Measurements from ENCODE around the gene RPL35.

The RPL35 gene

GRCh38 chr9:124829334-124829669 lies 32.5 kb downstream of the RPL35 start:
- no peaks in the 10 kb centered on the region for H3K27me3 Mint-ChIP-seq (ENCODE audit: low read depth)
- no peaks in the 10 kb centered on the region for H3K9me3 Mint-ChIP-seq
- H3K27ac Mint-ChIP-seq, result no peak overlapping the region
- H3K4me3 Mint-ChIP-seq, result no peak overlapping the region
- H3K36me3 Mint-ChIP-seq (ENCODE audit: low read depth), result no peaks in the 10 kb centered on the region
- H3K4me1 Mint-ChIP-seq (ENCODE audit: low read depth), result no peaks in the 10 kb centered on the region

- Mint-ChIP-seq H3K27ac (no peak overlapping the region), H3K4me1 (ENCODE audit: low read depth) (no peaks in the 10 kb centered on the region), H3K27me3 (ENCODE audit: low read depth) (no peaks in the 10 kb centered on the region), H3K4me3 (no peak overlapping the region), H3K36me3 (ENCODE audit: low read depth) (no peaks in the 10 kb centered on the region), H3K9me3 (no peaks in the 10 kb centered on the region)
Measured at GRCh38 chr9:124828489-124829333, 33.0 kb downstream of the RPL35 start.

- Mint-ChIP-seq H3K9me3 (no peaks in the 10 kb centered on the region), H3K36me3 (ENCODE audit: low read depth) (no peaks in the 10 kb centered on the region), H3K27ac (no peak overlapping the region), H3K27me3 (ENCODE audit: low read depth) (peaks cover 7% of the 10 kb centered on the region), H3K4me1 (ENCODE audit: low read depth) (peaks cover 9% of the 10 kb centered on the region), H3K4me3 (no peak overlapping the region)
Measured at GRCh38 chr9:124820698-124821623, 40.8 kb downstream of the RPL35 start.

GRCh38 chr9:124818431-124819281 lies 43.1 kb downstream of the RPL35 start:
- Mint-ChIP-seq H3K4me3 (peak overlapping the region; percentile 4), H3K9me3 (no peaks in the 10 kb centered on the region), H3K4me1 (ENCODE audit: low read depth) (peaks cover 9% of the 10 kb centered on the region), H3K36me3 (ENCODE audit: low read depth) (no peaks in the 10 kb centered on the region), H3K27me3 (ENCODE audit: low read depth) (peaks cover 7% of the 10 kb centered on the region), H3K27ac (peak overlapping the region; percentile 65)

- H3K4me1 Mint-ChIP-seq (ENCODE audit: low read depth), result peaks cover 9% of the 10 kb centered on the region
- no peaks in the 10 kb centered on the region for H3K36me3 Mint-ChIP-seq (ENCODE audit: low read depth)
- H3K9me3 Mint-ChIP-seq, result no peaks in the 10 kb centered on the region
- peaks cover 3% of the 10 kb centered on the region for H3K27me3 Mint-ChIP-seq (ENCODE audit: low read depth)
- no peak overlapping the region for H3K4me3 Mint-ChIP-seq
- no peak overlapping the region for H3K27ac Mint-ChIP-seq
Measured at GRCh38 chr9:124815601-124816000, 46.2 kb downstream of the RPL35 start.

GRCh38 chr9:124814164-124814535 lies 47.6 kb downstream of the RPL35 start:
- H3K9me3 Mint-ChIP-seq, result no peaks in the 10 kb centered on the region
- no peak overlapping the region for H3K4me3 Mint-ChIP-seq
- H3K36me3 Mint-ChIP-seq (ENCODE audit: low read depth), result no peaks in the 10 kb centered on the region
- no peak overlapping the region for H3K27ac Mint-ChIP-seq
- peaks cover 9% of the 10 kb centered on the region for H3K4me1 Mint-ChIP-seq (ENCODE audit: low read depth)
- H3K27me3 Mint-ChIP-seq (ENCODE audit: low read depth), result peaks cover 3% of the 10 kb centered on the region

- Mint-ChIP-seq H3K27ac (no peak overlapping the region), H3K4me1 (ENCODE audit: low read depth) (peaks cover 7% of the 10 kb centered on the region), H3K4me3 (no peak overlapping the region), H3K27me3 (ENCODE audit: low read depth) (peaks cover 3% of the 10 kb centered on the region), H3K9me3 (no peaks in the 10 kb centered on the region), H3K36me3 (ENCODE audit: low read depth) (no peaks in the 10 kb centered on the region)
Measured at GRCh38 chr9:124813501-124814163, 48.1 kb downstream of the RPL35 start.

- Mint-ChIP-seq H3K4me3 (no peak overlapping the region), H3K36me3 (ENCODE audit: low read depth) (no peaks in the 10 kb centered on the region), H3K4me1 (ENCODE audit: low read depth) (peaks cover 1% of the 10 kb centered on the region), H3K9me3 (no peaks in the 10 kb centered on the region), H3K27me3 (ENCODE audit: low read depth) (peaks cover 2% of the 10 kb centered on the region), H3K27ac (no peak overlapping the region)
Measured at GRCh38 chr9:124813041-124813440, 48.7 kb downstream of the RPL35 start.

GRCh38 chr9:124812441-124812876 lies 49.3 kb downstream of the RPL35 start:
- Mint-ChIP-seq H3K9me3 (no peaks in the 10 kb centered on the region), H3K27me3 (ENCODE audit: low read depth) (no peaks in the 10 kb centered on the region), H3K4me1 (ENCODE audit: low read depth) (no peaks in the 10 kb centered on the region), H3K27ac (no peak overlapping the region), H3K4me3 (no peak overlapping the region), H3K36me3 (ENCODE audit: low read depth) (no peaks in the 10 kb centered on the region)

GRCh38 chr9:124810663-124811355 lies 50.9 kb downstream of the RPL35 start:
- no peaks in the 10 kb centered on the region for H3K4me1 Mint-ChIP-seq (ENCODE audit: low read depth)
- H3K27me3 Mint-ChIP-seq (ENCODE audit: low read depth), result no peaks in the 10 kb centered on the region
- no peaks in the 10 kb centered on the region for H3K36me3 Mint-ChIP-seq (ENCODE audit: low read depth)
- H3K9me3 Mint-ChIP-seq, result no peaks in the 10 kb centered on the region
- H3K27ac Mint-ChIP-seq, result no peak overlapping the region
- H3K4me3 Mint-ChIP-seq, result no peak overlapping the region

GRCh38 chr9:124809741-124810500 lies 51.8 kb downstream of the RPL35 start:
- H3K27me3 Mint-ChIP-seq (ENCODE audit: low read depth), result peaks cover 3% of the 10 kb centered on the region
- no peak overlapping the region for H3K4me3 Mint-ChIP-seq
- H3K36me3 Mint-ChIP-seq (ENCODE audit: low read depth), result no peaks in the 10 kb centered on the region
- H3K27ac Mint-ChIP-seq, result no peak overlapping the region
- H3K9me3 Mint-ChIP-seq, result no peaks in the 10 kb centered on the region
- H3K4me1 Mint-ChIP-seq (ENCODE audit: low read depth), result no peaks in the 10 kb centered on the region

GRCh38 chr9:124809211-124809610 lies 52.5 kb downstream of the RPL35 start:
- Mint-ChIP-seq H3K9me3 (no peaks in the 10 kb centered on the region), H3K27ac (no peak overlapping the region), H3K4me3 (no peak overlapping the region), H3K36me3 (ENCODE audit: low read depth) (no peaks in the 10 kb centered on the region), H3K4me1 (ENCODE audit: low read depth) (no peaks in the 10 kb centered on the region), H3K27me3 (ENCODE audit: low read depth) (peaks cover 4% of the 10 kb centered on the region)
